GM21526 (cell line): Measurements from ENCODE around the gene GPATCH3.
"Not testable (repeated sequence)": the region's sequence is repeated elsewhere in the genome, so short reads cannot be mapped to it uniquely, and the experiment has no call there.

Experiments
- ATAC-seq: cut with Tn5 transposase; IDR thresholded peaks from one replicate; pipeline ENCODE4 v1.9.1; 2021; ENCODE audit warnings: moderate library complexity; ENCODE audit not compliant: unreplicated experiment, low FRiP score

The GPATCH3 gene

GRCh38 chr1:26900001-26900814 lies at the start of gene GPATCH3:
Gene GPATCH3, minus strand, starts transcription at chr1:26900467. Its CDS starts 25 bp downstream, at chr1:26900442.
- peak; percentile 69 for ATAC-seq

GRCh38 chr1:26949926-26950319 lies 49.7 kb upstream of the GPATCH3 start:
- ATAC-seq: no peak

GRCh38 chr1:26949266-26949925 lies 49.1 kb upstream of the GPATCH3 start:
- no peak for ATAC-seq

GRCh38 chr1:26948725-26949057 lies 48.4 kb upstream of the GPATCH3 start:
- not testable (repeated sequence) for ATAC-seq

GRCh38 chr1:26946270-26946669 lies 46.0 kb upstream of the GPATCH3 start:
- no peak for ATAC-seq

GRCh38 chr1:26945728-26946127 lies 45.5 kb upstream of the GPATCH3 start:
- ATAC-seq: no peak

- no peak for ATAC-seq
Observed at GRCh38 chr1:26945138-26945537, 44.9 kb upstream of the GPATCH3 start.

- ATAC-seq: no peak
Observed at GRCh38 chr1:26942656-26943055, 42.4 kb upstream of the GPATCH3 start.

GRCh38 chr1:26941311-26941710 lies 41.0 kb upstream of the GPATCH3 start:
- no peak for ATAC-seq

GRCh38 chr1:26938659-26939025 lies 38.4 kb upstream of the GPATCH3 start:
- ATAC-seq: no peak

GRCh38 chr1:26938004-26938658 lies 37.9 kb upstream of the GPATCH3 start:
- no peak for ATAC-seq

GRCh38 chr1:26936823-26937222 lies 36.6 kb upstream of the GPATCH3 start:
- ATAC-seq: no peak

- ATAC-seq: peak; percentile 58
Observed at GRCh38 chr1:26932531-26932930, 32.3 kb upstream of the GPATCH3 start.

GRCh38 chr1:26923711-26924110 lies 23.4 kb upstream of the GPATCH3 start:
- no peak for ATAC-seq

- ATAC-seq: no peak
Observed at GRCh38 chr1:26922901-26923300, 22.6 kb upstream of the GPATCH3 start.

- no peak for ATAC-seq
Observed at GRCh38 chr1:26922431-26922729, 22.1 kb upstream of the GPATCH3 start.

- ATAC-seq: peak; percentile 96
Observed at GRCh38 chr1:26921540-26922430, 21.5 kb upstream of the GPATCH3 start, which contains the start of gene NUDC. Gene NUDC, plus strand, starts transcription at chr1:26921743. Its CDS starts 106 bp downstream, at chr1:26921849.

- ATAC-seq: no peak
Observed at GRCh38 chr1:26921126-26921539, 20.9 kb upstream of the GPATCH3 start.

GRCh38 chr1:26915204-26915842 lies 15.1 kb upstream of the GPATCH3 start:
- ATAC-seq: no peak
